GM23338 (cell line): ENCODE measurements around the gene FBN3. TPM values are rescaled to one million over a fixed set of nuclear protein-coding genes. Genes with fewer than 3 reads are reported as not detected.
"Not testable (repeated sequence)": the region's sequence is repeated elsewhere in the genome, so short reads cannot be mapped to it uniquely, and the experiment has no call there.

ENCODE experiments used
- ATAC-seq: fragments of 200-7000 bp; cut with Tn5 transposase; 3 replicates; pipeline ENCODE4 v1.9.1; 2020
- DNase-seq: peaks from one replicate; pipeline ENCODE4 v3.0.0-alpha.2; 2015; ENCODE audit warnings: low spot score
- H2AFZ ChIP-seq: fragments of 200-600 bp; sonication (generic); 2 replicates; pipeline ENCODE4 v1.8.0; 2016; ENCODE audit warnings: antibody characterized with exemption, mild to moderate bottlenecking, moderate library complexity
- H3F3A ChIP-seq: fragments of 200-600 bp; sonication (generic); replicated peaks from 2 replicates; pipeline ENCODE4 v1.8.0; 2017; ENCODE audit warnings: antibody characterized with exemption, mixed run types, low read depth
- H3K27ac ChIP-seq: fragments of 200-600 bp; sonication (generic); 2 replicates; pipeline ENCODE4 v1.6.1; 2016; ENCODE audit warnings: low read depth
- H3K27me3 ChIP-seq: fragments of 200-600 bp; sonication (generic); 2 replicates; pipeline ENCODE4 v1.8.0; 2016; ENCODE audit warnings: mild to moderate bottlenecking, mixed run types, moderate library complexity; ENCODE audit not compliant: insufficient read depth
- H3K36me3 ChIP-seq: fragments of 200-600 bp; sonication (generic); 2 replicates; pipeline ENCODE4 v1.8.0; 2016; ENCODE audit warnings: mild to moderate bottlenecking; ENCODE audit not compliant: insufficient read depth
- H3K4me1 ChIP-seq: fragments of 200-600 bp; sonication (generic); 2 replicates; pipeline ENCODE4 v1.8.0; 2016; ENCODE audit warnings: mild to moderate bottlenecking, moderate library complexity; ENCODE audit not compliant: insufficient read depth
- H3K4me2 ChIP-seq: fragments of 200-600 bp; sonication (generic); 2 replicates; pipeline ENCODE4 v1.7.1; 2017; ENCODE audit warnings: mixed run types
- H3K4me3 ChIP-seq: fragments of 200-600 bp; sonication (generic); 2 replicates; pipeline ENCODE4 v1.6.1; 2016; ENCODE audit warnings: mixed run types
- H3K79me2 ChIP-seq: fragments of 200-600 bp; sonication (generic); replicated peaks from 2 replicates; pipeline ENCODE4 v1.8.0; 2017; ENCODE audit warnings: mild to moderate bottlenecking; ENCODE audit not compliant: insufficient read depth
- H3K9me2 ChIP-seq: fragments of 200-600 bp; sonication (generic); 2 replicates; pipeline ENCODE4 v1.8.0; 2017; ENCODE audit not compliant: insufficient read depth
- H4K20me1 ChIP-seq: fragments of 200-600 bp; sonication (generic); replicated peaks from 2 replicates; pipeline ENCODE4 v1.8.0; 2017; ENCODE audit warnings: mild to moderate bottlenecking; ENCODE audit not compliant: insufficient read depth
- H3K27ac Mint-ChIP-seq: 2 replicates; pipeline ENCODE4 v1.8.0; 2020; ENCODE audit warnings: inconsistent platforms, mild to moderate bottlenecking, moderate library complexity, mixed read lengths
- H3K27me3 Mint-ChIP-seq: 3 replicates; pipeline ENCODE4 v1.8.0; 2022; ENCODE audit warnings: low read depth, mild to moderate bottlenecking, moderate library complexity, mixed read lengths, inconsistent platforms; ENCODE audit not compliant: insufficient read depth, poor library complexity
- H3K36me3 Mint-ChIP-seq: 3 replicates; pipeline ENCODE4 v1.8.0; 2021; ENCODE audit warnings: low read depth, mild to moderate bottlenecking, inconsistent platforms, moderate library complexity, mixed read lengths
- H3K4me1 Mint-ChIP-seq: 3 replicates; pipeline ENCODE4 v1.8.0; 2020; ENCODE audit warnings: mild to moderate bottlenecking, inconsistent platforms, mixed read lengths
- H3K4me3 Mint-ChIP-seq: 3 replicates; pipeline ENCODE4 v1.8.0; 2021; ENCODE audit warnings: moderate library complexity, mild to moderate bottlenecking, inconsistent platforms, mixed read lengths
- H3K9me3 Mint-ChIP-seq: 3 replicates; pipeline ENCODE4 v1.8.0; 2020; ENCODE audit warnings: moderate library complexity, mild to moderate bottlenecking, inconsistent platforms, mixed read lengths
- CREB1 ChIP-seq: fragments of 250-450 bp; sonication (Bioruptor Pico); IDR thresholded peaks from 2 replicates; pipeline ENCODE4 v1.5.0; 2020; ENCODE audit warnings: low read depth, mild to moderate bottlenecking, moderate library complexity
- EZH2phosphoT487 ChIP-seq: fragments of 200-600 bp; sonication (generic); IDR thresholded peaks from one replicate; pipeline ENCODE4 v1.8.1; 2018; ENCODE audit warnings: antibody characterized with exemption; ENCODE audit not compliant: unreplicated experiment
- REST ChIP-seq: IDR thresholded peaks from one replicate; pipeline ENCODE4 v1.6.1; 2018; ENCODE audit warnings: antibody characterized with exemption; ENCODE audit not compliant: unreplicated experiment
- ZNF114 ChIP-seq: fragments of 250-450 bp; sonication (Bioruptor Pico); IDR thresholded peaks from 2 replicates; pipeline ENCODE4 v1.5.0; 2020; ENCODE audit warnings: mild to moderate bottlenecking, moderate library complexity
- ZNF331 ChIP-seq: fragments of 250-450 bp; sonication (Bioruptor Pico); IDR thresholded peaks from 2 replicates; pipeline ENCODE4 v1.5.0; 2020; ENCODE audit warnings: low read depth, mild to moderate bottlenecking, moderate library complexity
- polyA plus RNA-seq: library from polyadenylated mRNA; unstranded; fragments of >200 nt; fragmentation: Nextera tagmentation; extraction: Ambion mirVana; gene quantifications from 2 replicates; pipeline ENCODE4 v1.2.1, GENCODE V29; 2016
- total RNA-seq: library from RNA; depleted of rRNA; stranded (reverse); fragments of >200 nt; shearing (Covaris generic); gene quantifications from 2 replicates; pipeline ENCODE4 v1.2.3, GENCODE V29; 2014
- TF ChIP-seq, protein P1 (sequence below), 2 experiments: fragments of 200-600 bp in 1 of 2; sonication (generic) in 1 of 2; conservative IDR thresholded peaks; 2 replicates each; pipeline versions ENCODE4 v1.5.1 to v1.6.1; 2016 to 2017; ENCODE audit warnings: antibody characterized with exemption in 2 of 2, low read depth in 2 of 2, mild to moderate bottlenecking in 2 of 2, moderate library complexity in 1 of 2
- TF ChIP-seq, protein P2 (sequence below): IDR thresholded peaks from 2 replicates; pipeline ENCODE4 v1.6.1; 2016; ENCODE audit warnings: antibody characterized with exemption

The FBN3 gene
- total and polyA plus RNA-seq, 2 experiments from 2014 or later, result 8.5 to 54.5 TPM

GRCh38 chr19:8154014-8154413, 4.6 kb upstream of the FBN3 start:
- H3K9me2 ChIP-seq, H3K36me3 ChIP-seq, H4K20me1 ChIP-seq, H3K27ac ChIP-seq, H3K27me3 Mint-ChIP-seq, H3K27ac Mint-ChIP-seq, H2AFZ ChIP-seq, H3K79me2 ChIP-seq, H3K27me3 ChIP-seq, H3K4me2 ChIP-seq, H3K9me3 Mint-ChIP-seq, H3K4me3 Mint-ChIP-seq, H3K36me3 Mint-ChIP-seq, H3F3A ChIP-seq, H3K4me1 ChIP-seq, H3K4me3 ChIP-seq: not testable (repeated sequence)
- H3K4me1 Mint-ChIP-seq, result peaks cover 18% of the 10 kb centered on the region
- TF ChIP-seq, protein P1, sequence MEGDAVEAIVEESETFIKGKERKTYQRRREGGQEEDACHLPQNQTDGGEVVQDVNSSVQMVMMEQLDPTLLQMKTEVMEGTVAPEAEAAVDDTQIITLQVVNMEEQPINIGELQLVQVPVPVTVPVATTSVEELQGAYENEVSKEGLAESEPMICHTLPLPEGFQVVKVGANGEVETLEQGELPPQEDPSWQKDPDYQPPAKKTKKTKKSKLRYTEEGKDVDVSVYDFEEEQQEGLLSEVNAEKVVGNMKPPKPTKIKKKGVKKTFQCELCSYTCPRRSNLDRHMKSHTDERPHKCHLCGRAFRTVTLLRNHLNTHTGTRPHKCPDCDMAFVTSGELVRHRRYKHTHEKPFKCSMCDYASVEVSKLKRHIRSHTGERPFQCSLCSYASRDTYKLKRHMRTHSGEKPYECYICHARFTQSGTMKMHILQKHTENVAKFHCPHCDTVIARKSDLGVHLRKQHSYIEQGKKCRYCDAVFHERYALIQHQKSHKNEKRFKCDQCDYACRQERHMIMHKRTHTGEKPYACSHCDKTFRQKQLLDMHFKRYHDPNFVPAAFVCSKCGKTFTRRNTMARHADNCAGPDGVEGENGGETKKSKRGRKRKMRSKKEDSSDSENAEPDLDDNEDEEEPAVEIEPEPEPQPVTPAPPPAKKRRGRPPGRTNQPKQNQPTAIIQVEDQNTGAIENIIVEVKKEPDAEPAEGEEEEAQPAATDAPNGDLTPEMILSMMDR (conservative IDR thresholded peaks at IDR 0.05; ENCODE audit: low read depth in 2 of 2), result peak; percentile 64 to 72
- peak; percentile 71 for DNase-seq
- peak; percentile 34 for ATAC-seq

DNA sequence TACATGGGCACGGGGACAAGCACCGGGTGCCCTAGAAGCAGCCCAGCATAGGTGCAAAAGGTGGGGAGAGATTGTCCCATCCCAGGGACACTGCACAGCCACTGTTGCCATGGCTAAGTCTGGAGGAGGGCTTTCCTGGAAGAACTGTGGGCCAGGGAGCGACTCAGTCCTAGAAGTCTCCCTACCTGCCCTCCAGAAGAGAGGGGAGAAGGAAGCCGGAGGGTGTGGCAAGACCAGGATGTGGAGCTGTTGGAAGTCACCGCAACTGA, 2.3 kb upstream of the FBN3 start:
- no peaks in the 10 kb centered on the region; the same call in 1 of the 3 replicates for H3K9me3 Mint-ChIP-seq
- Histone ChIP-seq H3K4me2 (no peak overlapping the region), H3F3A (peaks cover 10% of the 10 kb centered on the region), H3K27ac (no peak overlapping the region), H3K79me2 (peaks cover 9% of the 10 kb centered on the region; the same call in 1 of the 2 replicates), H3K9me2 (no peaks in the 10 kb centered on the region), H4K20me1 (no peaks in the 10 kb centered on the region), H3K4me3 (no peak overlapping the region), H2AFZ (no peak overlapping the region), H3K36me3 (no peaks in the 10 kb centered on the region), H3K4me1 (peaks cover 16% of the 10 kb centered on the region), H3K27me3 (no peaks in the 10 kb centered on the region)
- H3K4me1 Mint-ChIP-seq, result peaks cover 30% of the 10 kb centered on the region
- no peak for ATAC-seq
- peaks cover 5% of the 10 kb centered on the region; the same call in 1 of the 3 replicates for H3K36me3 Mint-ChIP-seq
- no peak for DNase-seq
- TF ChIP-seq CREB1 (CRISPR knock-in tag), result no peak
- no peak for TF ChIP-seq EZH2phosphoT487
- TF ChIP-seq, protein P1 (conservative IDR thresholded peaks at IDR 0.05; ENCODE audit: low read depth in 2 of 2), result no peak
- no peak for TF ChIP-seq REST
- no peak for TF ChIP-seq ZNF331 (CRISPR knock-in tag)
- no peak for TF ChIP-seq ZNF114
- TF ChIP-seq, protein P2, sequence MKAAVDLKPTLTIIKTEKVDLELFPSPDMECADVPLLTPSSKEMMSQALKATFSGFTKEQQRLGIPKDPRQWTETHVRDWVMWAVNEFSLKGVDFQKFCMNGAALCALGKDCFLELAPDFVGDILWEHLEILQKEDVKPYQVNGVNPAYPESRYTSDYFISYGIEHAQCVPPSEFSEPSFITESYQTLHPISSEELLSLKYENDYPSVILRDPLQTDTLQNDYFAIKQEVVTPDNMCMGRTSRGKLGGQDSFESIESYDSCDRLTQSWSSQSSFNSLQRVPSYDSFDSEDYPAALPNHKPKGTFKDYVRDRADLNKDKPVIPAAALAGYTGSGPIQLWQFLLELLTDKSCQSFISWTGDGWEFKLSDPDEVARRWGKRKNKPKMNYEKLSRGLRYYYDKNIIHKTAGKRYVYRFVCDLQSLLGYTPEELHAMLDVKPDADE, result no peak
- no peak overlapping the region for H3K4me3 Mint-ChIP-seq
- no peak overlapping the region for H3K27ac Mint-ChIP-seq
- peaks cover 12% of the 10 kb centered on the region for H3K27me3 Mint-ChIP-seq
